C4-2B (cell line): ENCODE data around the gene SACS.

Source experiments
- CTCF ChIP-seq: fragments of 450-650 bp; conservative IDR thresholded peaks from 2 replicates; pipeline ENCODE4 v1.5.1; 2017; ENCODE audit warnings: mild to moderate bottlenecking
- ZFX ChIP-seq: fragments of 450-650 bp; IDR thresholded peaks from 2 replicates; pipeline ENCODE4 v1.6.1; 2017

- no peak for TF ChIP-seq CTCF
- no peak; the same call in 1 of the 2 replicates for TF ChIP-seq ZFX
These were observed 77.1 kb downstream of the SACS start for GRCh38 chr13:23356368-23356767.
